Stimulated activated naive CD4-positive, alpha-beta T cell (primary cell): ENCODE data around the gene PITHD1.
"Not testable (repeated sequence)": the region's sequence is repeated elsewhere in the genome, so short reads cannot be mapped to it uniquely, and the experiment has no call there.

Experiments
- DNase-seq, 6 experiments: peaks; one replicate each; lab custom pipeline; 2025; lab: John Stamatoyannopoulos, UW

PITHD1 gene

DNA sequence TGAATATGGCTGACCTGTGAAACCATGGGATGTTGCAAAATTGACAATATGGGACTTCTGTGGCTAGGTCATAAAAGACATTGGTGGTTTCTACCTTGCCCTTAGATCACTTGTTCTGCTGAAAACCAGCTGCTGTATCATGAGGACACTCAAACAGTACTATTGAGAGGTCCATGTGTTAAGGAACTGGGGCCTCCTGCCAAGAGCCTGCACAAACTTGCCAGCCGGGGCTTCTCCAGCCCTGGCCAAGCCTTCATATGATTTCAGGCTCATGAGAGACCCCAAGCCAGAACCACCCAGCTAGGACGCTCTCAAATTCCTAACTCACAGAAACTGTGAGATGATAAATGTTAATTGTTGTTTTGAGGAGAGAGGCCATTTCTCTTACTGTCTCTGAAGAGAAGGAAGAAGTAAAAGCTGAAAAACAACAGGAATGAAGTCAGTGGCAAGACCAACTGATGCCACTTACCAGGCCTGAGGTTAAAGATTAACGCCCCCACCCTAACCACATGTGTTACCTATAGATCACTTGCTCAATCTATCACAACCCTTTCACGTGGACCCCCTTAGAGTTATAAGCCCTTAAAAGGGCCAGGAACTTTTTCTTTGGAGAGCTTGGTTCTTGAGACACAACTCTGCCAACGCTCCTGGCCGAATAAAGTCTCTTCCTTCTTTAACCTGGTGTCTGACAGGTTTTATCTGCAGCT lies 3.9 kb upstream of the PITHD1 start:
- DNase-seq = no peak

DNA sequence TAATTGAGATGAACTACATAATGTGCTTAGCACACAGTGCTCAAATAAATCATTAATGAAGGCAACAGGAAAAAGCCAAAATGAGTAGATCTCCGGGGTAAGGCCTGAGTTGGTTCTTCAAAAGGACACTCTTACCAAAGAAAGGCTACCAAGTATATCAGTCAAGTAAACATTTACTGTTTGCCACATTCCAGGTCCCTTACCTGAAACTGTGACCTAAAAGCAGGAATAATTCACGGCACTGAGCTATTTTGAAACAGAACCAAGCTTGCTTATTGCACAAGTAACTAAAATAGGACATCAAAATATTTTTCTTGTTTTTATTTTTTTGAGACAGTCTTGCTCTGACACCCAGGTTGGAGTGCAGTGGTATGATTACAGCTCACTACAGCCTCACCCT lies 2.0 kb upstream of the PITHD1 start:
- DNase-seq = no peak

DNA sequence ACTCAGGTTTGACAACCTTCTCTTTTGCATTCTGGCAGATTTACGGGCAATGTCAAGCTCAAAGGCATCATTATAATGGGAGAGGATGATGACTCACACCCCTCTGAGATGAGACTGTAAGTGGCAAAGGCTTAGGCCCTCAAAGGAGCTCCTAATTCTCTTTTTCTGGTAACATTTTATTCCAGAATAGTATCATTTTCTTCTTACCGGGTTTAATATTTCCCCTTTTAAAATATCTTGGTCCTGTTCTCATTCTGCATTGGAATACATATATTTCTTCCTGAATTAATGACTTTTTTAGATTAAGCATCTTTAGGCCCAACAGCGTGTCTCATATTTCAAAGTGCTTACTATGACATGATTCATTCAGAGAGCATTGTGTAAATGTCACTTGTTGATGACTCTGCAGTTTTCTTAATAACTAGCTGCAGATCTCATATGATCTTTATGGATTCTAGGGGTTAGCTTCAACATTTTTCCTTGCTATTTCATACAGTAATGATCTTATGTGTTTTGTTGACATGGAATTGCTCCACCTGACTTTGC lies 1.7 kb downstream of the PITHD1 start:
- DNase-seq = no peak

DNA sequence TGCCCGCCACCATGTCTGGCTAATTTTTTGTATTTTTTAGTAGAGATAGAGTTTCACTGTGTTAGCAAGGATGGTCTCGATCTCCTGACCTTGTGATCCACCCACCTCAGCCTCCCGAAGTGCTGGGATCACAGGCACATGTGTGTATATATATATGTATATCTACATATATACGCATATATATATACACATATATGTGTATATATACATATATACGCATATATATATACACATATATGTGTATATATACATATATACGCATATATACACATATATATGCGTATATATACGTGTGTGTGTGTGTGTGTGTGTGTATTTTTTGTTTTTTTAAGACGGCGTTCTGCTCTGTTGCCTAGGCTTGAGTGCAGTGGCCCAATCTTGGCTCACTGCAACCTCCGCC lies 4.9 kb downstream of the PITHD1 start:
- not testable (repeated sequence) for DNase-seq

DNA sequence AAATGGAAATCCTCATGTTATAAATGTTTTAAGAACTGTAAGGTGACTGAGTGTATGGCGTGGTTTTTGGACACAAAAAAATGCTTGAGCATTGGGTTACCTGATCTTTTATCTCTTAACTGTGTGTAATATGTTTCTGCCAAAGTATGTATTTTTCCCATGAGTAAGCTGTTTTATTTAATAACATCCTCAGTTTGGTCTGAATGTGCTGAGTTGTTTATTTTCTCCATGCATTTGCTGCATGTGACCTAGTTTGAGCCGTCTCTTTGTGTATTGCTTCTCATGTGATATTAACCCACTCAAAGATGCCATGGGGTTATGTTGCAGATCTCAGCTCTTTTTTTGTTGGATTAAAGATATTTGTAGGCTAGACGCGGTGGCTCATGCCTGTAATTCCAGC lies 6.6 kb downstream of the PITHD1 start:
- no peak for DNase-seq

DNA sequence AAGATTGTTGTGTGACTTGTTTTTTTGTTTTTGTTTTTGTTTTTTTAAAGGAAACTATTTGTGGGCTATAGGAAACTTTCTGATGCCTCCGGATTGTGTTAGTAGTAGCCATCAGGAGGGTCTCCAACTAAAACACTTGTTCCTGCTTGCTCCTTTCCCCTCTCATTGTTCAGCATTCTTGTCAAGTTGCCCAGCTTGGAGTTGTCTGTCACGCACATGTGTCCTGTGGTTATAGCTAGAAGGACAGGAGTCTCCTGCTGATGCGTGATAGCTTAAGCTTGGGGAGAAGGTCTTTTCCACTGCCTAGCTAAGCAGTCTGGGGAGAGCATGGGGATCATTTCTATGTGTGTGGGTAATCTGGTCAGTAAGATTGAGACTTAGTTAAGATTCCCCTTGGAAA lies 9.5 kb downstream of the PITHD1 start:
- no peak for DNase-seq

DNA sequence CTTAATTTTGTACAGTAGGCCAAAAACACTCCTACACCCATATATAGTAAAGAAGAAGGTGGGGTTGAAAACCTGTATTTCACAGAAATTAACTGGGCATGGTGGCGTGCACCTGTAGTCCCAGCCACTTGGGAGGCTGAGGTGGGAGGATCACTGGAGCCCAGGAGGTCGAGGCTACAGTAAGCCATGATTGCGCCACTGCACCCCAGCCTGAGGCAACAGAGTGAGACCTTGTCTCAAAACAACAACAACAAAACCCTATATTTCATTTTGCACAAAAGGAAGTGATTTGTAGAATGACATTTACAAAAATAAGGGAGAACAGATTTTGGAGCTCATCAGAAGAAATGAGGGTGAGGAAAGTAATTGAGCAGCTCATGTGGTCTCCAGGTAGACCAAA lies 10.5 kb downstream of the PITHD1 start:
- DNase-seq = no peak

DNA sequence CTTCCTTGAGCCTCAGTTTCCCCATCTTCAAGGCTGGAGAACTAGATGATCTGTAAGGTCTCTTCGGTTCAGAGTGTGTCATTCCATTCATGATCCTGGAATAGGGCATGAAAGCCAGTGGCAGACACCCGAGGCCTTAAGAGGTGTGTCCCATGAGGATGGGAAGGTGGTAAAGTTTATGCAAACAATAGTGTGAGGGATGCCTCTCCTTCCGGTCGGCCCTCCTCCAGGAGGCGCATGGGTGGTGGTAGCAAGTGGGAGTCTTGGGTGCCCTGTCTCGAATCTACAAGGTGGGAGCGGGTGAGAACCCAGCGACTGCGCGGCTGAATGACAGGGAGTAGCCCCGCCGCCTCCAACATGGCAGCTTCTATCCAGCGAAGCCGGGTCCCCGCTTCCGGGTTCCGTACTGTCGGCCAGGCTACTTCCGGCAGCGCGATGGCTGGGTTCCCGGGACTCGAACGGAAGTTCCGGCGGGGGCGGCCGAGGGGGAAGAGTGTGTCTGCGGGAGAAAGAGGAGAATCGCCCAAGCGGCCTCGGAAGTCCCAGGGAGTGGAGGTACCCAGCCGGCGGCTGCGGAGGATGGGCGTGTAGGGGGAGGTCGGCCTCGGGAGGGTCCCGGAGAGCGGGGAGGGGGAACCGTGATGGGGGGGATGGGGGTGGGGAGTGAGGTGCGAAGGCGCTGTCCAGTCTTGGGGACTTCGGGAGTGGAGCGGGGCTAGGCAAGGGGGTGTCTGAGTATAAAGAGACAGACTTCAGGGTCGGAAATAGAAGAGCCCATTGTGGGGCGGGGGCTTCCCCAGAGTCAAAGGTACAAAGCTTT lies 12.7 kb downstream of the PITHD1 start, which contains the start of gene LYPLA2:
Gene LYPLA2, plus strand, starts transcription at position 450 of the 820 bp plus-strand sequence. CDS start 1,538 bp downstream, outside the sequence.
- DNase-seq = peak; percentile 56 to 82 (median 74)

DNA sequence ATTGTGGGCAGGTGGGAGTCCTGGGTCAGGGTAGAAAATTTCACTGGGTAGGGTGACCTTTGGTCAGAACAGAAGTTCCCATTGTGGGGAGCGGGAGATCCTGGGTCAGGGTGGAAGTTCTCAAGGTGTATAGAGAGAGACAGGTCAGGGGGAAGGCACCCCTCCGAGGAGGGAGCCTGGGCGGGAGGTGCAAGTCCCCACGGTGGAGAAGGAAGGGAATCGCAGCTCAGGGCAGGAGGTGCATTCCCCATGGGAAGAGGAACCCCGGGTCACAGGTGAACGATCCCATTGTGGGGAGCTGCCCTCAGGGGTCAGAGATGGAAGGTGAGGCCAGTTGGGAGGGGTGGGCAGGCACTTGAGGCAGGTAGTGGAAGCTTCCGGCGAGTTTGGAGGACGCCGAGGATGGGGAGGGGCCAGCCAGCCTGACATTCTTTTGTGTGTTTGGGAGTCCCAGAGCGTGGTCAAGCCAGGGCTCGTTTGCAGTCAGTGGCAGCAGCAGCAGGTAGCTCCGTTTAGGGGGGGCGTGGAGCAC lies 13.4 kb downstream of the PITHD1 start:
- DNase-seq = peak in 4 of 6 experiments; percentile 10 to 53 (median 33)

DNA sequence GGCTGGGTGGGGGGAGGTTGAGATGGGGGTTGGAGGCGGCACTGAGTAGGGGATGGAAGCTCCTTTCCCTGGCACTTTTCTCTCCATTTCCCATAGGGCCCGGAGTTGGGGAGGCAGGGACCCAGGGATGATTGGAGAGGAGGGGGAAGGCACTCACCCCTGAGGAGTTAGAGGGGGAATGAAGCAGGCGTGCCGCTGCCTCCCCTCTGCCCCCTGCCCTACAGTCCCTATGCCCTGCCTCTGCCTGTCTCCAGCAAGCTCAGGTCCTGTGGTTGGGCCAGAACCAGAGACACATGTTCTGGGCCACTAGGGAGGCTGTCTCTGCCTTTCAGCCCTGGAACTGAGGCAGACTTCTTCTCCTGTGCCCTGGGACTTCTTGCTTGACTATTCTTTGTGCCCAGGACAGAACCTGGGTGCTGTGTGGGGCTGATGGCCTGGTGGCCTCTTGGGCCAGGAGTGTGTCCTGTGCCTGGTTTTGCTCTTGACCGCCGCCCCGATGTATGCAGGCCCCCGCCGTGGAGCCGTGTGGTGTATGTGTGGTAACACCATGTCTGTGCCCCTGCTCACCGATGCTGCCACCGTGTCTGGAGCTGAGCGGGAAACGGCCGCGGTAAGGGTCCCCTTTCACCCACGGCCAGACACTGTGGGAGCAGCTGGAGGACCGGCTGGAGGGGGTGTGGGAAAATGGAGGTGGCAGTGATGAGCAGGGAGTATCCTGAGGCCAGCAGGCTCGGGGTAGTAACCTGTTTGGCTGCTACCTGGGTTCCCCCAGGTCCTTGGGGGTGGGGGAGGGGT lies 14.1 kb downstream of the PITHD1 start:
- DNase-seq = no peak

DNA sequence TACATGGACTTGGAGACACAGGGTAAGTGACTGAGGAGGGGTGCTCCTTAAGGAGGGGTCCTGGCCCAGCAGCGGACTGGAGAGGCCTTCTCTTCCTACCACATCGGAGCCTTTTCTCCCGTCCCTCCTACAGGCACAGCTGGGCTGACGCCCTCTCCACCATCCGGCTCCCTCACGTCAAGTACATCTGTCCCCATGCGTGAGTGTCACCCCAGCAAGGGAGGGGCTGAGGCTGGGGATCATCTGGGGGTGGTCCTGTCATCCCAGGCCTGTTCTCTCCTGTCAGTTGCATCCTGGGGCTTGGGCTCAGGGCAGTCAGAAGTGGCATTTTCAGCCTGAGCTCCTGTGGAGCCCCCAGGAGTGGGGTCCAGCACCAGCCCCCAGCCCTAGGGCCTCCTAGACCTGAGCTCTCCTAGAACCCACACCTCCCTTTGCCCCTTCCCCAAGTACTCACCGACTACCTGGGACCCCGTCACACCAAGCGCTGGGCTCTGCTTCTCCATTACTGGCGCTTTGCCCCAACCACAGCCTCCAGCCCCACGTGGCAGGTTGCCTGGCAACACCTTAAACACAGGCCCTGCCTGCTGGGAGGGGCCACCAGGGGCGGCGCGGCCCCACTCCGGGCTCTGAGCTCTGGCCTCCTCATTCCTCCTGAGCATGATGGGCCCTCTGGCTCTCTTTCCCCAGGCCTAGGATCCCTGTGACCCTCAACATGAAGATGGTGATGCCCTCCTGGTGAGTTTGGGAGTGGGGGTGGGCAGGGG lies 15.0 kb downstream of the PITHD1 start:
- DNase-seq = peak in 2 of 6 experiments; percentile 25 to 38

DNA sequence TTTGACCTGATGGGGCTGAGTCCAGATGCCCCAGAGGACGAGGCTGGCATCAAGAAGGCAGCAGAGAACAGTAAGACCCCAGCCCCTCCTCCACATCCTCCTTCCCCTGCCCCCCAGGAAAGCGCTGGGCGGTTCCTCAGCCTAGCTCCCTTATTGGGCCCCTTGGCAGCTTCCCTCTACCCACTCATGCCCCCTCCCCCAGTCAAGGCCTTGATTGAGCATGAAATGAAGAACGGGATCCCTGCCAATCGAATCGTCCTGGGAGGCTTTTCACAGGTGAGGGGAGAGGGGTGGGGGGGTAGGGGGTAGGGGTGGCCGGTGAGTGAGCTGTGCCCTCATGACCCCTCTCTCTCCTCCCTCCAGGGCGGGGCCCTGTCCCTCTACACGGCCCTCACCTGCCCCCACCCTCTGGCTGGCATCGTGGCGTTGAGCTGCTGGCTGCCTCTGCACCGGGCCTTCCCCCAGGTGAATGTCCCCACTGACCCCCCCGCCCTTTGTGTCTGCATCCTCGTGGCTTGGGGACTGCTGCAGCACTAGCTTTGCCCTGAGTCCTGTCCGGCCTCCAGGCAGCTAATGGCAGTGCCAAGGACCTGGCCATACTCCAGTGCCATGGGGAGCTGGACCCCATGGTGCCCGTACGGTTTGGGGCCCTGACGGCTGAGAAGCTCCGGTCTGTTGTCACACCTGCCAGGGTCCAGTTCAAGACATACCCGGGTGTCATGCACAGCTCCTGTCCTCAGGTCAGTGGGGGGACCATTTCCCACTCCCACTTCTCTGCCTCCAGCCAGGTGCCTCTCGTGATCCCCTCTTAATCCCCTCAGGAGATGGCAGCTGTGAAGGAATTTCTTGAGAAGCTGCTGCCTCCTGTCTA lies 15.9 kb downstream of the PITHD1 start:
- DNase-seq = no peak

DNA sequence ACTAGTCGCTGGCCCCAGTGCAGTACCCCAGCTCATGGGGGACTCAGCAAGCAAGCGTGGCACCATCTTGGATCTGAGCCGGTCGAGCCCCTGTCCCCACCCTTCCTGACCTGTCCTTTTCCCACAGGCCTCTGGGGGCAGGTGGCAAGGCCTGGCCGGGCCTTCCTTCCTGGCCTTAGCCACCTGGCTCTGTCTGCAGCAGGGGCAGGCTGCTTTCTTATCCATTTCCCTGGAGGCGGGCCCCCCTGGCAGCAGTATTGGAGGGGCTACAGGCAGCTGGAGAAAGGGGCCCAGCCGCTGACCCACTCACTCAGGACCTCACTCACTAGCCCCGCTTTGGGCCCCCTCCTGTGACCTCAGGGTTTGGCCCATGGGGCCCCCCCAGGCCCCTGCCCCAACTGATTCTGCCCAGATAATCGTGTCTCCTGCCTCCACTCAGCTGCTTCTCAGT lies 16.5 kb downstream of the PITHD1 start:
- DNase-seq = not testable (repeated sequence)

DNA sequence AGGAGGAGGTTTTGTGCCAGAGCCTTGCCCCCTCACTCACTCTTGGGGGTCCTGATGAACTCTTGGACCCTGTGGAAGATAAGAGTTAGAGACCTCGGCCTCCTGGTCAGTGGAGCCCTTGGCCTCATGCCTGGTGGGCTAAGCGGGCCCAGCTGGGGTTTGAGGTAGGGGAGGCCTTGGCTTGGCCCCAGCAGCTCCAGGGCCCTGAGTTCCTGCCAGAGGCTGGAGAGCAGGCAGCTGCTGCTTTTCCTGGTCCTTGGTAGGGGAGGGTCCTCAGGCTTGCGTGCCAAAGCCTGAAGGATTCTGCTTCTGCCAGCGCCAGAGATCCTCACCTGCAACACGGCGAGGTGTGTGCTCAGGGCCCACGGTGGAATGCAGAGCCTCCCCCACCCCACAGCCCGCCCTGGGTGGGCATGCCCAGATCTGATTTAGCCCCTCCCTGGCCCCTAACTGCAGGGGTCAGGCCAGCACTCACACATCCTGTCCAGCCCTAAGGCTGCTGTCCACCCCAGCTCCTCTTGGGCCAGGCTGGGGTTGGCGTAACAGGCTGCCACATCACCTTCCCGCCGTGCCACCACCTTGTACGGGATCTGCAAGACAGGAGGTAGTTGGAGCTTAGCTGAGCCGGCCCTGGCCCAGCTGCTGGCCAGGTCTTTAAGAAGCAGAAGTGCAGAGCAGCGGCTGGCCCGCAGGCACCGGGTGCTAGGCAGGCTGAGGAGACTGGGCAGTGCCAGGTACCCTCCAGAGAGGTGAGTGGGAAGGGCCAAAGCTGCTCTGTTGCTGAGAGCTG lies 17.7 kb downstream of the PITHD1 start:
- no peak for DNase-seq

DNA sequence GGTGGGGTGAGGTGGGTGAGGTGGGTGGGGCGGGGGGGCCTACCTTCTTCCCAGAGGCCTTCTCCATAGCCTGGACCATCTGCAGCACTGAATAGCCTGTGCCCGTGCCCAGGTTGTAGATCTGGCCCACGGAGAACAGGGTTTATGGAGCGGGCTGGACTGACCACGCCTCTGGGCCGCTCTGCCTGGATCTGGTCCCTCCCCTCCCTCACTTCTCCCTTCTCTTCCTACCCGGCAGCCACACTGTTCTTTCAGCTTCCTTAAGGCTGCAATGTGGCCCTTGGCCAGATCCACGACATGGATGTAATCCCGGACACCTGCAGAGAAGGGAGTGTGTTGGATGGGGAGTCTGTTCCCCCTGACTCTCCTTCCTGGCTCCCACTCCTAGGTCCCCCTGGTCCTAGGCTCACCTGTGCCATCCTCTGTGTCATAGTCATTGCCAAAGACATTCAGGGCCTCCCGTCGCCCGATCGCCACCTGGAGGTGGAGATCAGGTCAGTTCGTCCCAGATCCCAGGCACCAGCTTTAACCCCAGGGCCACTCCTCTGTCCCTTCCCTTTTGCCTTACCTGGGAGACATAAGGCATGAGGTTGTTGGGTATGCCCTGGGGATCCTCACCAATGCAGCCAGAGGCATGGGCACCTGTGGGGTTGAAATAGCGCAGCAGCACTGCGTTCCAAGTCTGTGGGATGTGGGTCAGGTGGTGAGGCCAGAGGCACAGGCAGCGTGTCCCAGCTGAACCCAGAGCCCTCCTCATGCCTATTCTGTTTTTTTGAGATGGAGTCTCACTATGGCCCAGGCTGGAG lies 18.5 kb downstream of the PITHD1 start:
- no peak for DNase-seq

DNA sequence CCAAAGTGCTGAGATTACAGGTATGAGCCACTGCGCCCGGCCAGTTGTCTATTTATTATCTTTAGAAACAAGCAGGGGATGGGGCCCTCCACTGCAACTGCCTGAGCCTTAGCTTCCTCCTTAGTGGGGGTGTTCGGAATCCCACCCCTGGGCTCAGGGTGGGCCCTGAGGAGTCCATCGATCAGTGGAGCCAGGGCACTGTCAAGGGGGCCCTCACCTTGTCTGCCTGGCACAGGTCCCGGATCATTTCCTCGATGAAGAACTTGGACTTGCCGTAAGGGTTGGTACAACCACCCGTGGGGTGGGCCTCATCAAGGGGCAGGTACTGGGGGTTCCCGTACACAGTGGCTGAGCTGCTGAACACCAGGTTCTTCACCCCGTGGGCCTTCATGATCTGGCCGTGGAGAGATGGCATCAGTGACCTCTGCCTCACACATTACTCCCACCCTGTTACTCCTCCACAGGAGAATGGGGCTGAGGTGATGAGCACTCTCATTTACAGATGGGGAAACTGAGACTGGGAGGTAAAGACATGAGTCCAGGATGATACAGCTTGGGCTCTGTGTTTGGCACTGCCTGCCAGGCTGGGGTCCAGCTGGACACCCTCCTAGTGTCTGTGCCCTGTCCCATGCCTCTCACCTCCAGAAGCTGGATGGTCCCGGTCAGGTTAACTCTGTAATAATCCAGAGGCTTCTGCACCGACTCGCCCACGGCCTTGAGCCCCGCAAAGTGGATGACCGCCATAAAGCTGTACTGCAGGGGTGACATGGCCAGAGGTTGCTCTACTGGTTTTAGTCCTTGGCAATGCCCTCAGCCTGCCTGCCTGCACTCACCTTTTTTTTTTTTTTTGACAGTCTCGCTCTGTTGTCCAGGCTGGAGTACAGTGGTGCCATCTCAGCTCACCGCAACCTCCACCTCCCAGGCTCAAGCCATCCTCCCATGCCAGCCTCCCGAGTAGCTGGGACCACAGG lies 19.5 kb downstream of the PITHD1 start:
- no peak for DNase-seq

DNA sequence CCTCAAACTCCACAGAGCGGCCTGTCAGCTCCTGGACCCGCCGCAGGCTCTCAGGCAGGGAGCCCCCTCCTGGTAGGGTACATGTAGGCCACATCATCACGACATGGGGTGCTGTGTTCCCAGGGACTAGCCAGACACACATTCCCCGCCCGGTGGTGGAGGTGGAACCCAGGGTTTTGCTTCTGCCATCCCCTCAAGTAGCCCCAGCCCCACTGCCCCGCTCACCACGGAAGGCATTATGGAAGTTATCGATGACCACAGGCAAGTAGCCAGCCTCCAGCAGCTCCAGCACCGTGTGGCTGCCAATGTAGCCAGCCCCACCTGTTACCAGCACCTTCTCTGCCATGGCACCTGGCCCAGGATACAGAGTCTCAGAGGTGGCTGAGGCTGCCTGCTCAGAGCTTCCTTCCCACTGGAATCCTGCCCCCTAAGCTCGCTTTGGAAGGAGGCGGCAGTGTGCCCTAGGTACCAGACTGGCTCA lies 20.5 kb downstream of the PITHD1 start:
- no peak for DNase-seq
